Measurements from ENCODE around the gene ERBB2.

The ERBB2 gene

DNA sequence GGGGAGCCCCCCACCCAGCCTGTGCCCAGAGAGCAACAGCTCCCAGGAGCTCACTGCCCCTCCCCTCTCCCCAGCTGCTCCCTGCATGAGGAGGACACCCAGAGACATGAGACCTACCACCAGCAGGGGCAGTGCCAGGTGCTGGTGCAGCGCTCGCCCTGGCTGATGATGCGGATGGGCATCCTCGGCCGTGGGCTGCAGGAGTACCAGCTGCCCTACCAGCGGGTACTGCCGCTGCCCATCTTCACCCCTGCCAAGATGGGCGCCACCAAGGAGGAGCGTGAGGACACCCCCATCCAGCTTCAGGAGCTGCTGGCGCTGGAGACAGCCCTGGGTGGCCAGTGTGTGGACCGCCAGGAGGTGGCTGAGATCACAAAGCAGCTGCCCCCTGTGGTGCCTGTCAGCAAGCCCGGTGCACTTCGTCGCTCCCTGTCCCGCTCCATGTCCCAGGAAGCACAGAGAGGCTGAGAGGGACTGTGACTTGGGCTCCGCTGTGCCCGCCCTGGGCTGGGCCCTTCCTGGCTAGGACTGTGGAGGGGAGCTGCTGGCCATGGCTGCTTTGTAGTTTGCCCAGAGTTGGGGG is 34.1 kb upstream of the ERBB2 start:
- in situ Hi-C loops (cut with MboI; ENCODE audit: low sequenced_read_pairs), result no loop called here

- in situ Hi-C loops (cut with MboI; ENCODE audit: low sequenced_read_pairs), result no loop called here
Observed at GRCh38 chr17:39666231-39666600, 33.6 kb upstream of the ERBB2 start.

GRCh38 chr17:39666601-39667261 is 33.1 kb upstream of the ERBB2 start:
- in situ Hi-C loops (cut with MboI; ENCODE audit: low sequenced_read_pairs), result no loop called here

DNA sequence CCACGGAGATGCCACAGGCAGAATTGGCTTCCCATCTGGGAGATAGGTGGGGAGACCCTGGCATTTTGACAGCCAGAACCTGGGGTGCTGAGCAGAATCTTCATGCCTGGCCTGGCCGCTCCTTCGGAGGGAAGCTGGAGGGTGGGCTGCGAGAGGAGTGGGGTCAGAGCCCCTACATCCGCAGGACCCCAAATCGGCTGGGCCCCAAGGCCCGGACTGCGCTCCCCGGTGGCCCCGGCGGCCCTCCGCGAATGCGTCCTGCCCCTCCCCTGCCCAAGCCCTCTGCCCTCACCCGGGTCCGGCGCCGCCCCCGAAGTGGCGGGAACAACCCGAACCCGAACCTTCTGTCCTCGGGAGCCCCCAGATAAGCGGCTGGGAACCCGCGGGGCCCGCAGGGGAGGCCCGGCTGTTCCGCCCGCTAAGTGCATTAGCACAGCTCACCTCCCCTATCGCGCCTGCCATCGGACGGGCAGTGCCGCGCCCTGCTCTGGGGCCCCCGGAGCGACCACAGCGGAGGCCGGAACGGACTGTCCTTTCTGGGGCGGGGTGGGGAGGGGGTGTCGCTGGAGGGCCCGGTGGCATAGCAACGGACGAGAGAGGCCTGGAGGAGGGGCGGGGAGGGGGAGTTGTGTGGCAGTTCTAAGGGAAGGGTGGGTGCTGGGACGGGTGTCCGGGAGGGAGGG is 32.5 kb upstream of the ERBB2 start:
- in situ Hi-C loops (cut with MboI; ENCODE audit: low sequenced_read_pairs), result no loop called here

DNA sequence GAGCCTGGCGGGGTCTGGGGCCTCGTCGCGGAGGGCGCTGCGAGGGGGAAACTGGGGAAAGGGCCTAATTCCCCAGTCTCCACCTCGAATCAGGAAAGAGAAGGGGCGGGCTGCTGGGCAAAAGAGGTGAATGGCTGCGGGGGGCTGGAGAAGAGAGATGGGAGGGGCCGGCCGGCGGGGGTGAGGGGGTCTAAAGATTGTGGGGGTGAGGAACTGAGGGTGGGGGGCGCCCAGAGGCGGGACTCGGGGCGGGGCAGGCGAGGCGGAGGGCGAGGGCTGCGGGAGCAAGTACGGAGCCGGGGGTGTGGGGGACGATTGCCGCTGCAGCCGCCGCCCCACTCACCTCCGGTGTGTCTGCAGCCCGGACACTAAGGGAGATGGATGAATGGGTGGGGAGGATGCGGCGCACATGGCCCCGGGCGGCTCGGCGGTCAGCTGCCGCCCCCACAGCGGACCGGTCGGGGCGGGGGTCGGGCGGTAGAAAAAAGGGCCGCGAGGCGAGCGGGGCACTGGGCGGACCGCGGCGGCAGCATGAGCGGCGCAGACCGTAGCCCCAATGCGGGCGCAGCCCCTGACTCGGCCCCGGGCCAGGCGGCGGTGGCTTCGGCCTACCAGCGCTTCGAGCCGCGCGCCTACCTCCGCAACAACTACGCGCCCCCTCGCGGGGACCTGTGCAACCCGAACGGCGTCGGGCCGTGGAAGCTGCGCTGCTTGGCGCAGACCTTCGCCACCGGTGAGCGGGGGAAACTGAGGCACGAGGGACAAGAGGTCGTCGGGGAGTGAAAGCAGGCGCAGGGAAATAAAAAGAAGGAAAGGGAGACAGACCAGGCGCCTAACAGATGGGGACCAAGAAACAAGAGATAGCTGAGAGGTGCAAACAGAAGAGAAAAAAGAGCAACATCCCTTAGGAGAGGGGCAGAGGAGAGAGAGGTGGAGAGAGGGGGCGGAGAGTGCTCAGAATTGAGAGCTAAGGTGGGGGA is 31.6 kb upstream of the ERBB2 start, which contains the start of gene PNMT:
PNMT (plus strand) TSS at position 509 of the 980 bp plus-strand sequence; CDS start at position 532, 23 bp downstream.
- in situ Hi-C loops (cut with MboI; ENCODE audit: low sequenced_read_pairs), result no loop called here

DNA sequence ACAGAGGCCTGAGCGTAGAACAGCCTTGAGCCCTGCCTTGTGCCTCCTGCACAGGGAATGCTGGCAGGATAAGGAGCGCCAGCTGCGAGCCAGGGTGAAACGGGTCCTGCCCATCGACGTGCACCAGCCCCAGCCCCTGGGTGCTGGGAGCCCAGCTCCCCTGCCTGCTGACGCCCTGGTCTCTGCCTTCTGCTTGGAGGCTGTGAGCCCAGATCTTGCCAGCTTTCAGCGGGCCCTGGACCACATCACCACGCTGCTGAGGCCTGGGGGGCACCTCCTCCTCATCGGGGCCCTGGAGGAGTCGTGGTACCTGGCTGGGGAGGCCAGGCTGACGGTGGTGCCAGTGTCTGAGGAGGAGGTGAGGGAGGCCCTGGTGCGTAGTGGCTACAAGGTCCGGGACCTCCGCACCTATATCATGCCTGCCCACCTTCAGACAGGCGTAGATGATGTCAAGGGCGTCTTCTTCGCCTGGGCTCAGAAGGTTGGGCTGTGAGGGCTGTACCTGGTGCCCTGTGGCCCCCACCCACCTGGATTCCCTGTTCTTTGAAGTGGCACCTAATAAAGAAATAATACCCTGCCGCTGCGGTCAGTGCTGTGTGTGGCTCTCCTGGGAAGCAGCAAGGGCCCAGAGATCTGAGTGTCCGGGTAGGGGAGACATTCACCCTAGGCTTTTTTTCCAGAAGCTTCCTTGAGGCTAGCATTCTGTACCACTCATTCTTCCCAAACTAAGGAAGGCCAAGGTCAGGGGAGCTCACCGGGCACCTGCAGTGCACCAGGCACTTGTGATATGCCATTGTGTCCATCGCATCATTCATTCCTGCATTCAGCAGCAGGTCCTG is 29.7 kb upstream of the ERBB2 start:
- in situ Hi-C loops (cut with MboI; ENCODE audit: low sequenced_read_pairs), result no loop called here

DNA sequence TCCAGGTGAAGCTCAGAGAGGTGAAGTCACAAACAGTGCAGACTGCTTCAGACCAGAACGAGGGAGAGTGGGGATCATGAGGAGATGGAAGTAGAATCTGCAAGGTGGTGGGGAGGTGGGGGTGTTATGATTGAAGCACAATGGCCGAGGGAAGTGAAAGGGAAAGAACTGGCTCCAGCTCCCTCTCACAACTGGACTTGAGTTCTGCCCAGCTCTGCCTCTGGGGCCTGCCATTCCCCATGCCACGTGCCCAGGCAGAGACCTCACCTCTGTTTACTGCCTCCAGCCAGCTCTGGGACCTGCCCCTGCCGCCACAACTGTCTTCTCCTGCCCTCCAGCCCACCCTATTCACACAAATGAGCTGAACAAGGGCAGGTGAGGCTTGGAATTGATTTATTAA is 29.1 kb upstream of the ERBB2 start:
- in situ Hi-C loops (cut with MboI; ENCODE audit: low sequenced_read_pairs), result no loop called here

DNA sequence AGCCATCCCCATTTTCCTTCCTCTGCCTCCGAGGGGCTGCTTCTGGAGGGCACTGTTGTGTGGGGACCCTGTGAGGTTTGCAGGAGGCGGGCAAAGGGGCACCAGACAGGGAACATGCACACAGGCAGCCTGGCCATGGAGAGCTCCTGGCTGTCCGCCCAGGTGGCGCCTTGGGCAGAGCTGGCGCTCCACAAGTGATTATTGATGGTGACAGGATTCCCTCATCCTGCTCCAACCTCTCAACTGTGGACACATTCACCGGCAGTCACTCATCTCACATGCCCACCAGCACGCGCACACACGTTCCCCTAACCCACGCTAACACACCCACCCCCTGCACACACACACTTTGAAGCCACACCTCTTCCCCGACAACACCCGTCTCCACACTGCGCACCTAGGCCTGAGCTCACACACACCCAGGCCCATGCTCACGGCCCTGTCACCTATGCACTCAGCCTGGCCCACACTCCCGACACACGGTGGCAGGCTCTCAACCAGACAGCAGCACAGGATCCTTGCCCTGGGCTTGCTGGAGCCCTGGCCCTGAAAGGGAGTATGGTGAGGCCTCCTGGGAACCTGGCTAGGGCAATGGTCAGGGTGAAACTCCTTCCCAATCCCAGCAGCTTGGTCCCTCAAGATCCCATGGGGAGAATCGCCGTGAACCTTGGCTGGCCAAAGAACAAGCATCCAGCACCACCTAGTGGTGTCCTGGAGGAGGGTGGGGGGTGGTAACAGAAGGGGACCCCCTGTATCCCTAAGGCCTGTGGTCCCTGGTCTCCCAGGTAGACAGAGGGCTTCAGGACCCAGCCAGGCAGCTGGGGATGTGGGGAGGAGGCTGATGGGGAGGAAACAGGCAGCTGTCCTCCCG is 28.0 kb upstream of the ERBB2 start:
- in situ Hi-C loops (cut with MboI; ENCODE audit: low sequenced_read_pairs), result no loop called here

- in situ Hi-C loops (cut with MboI; ENCODE audit: low sequenced_read_pairs), result no loop called here
Observed at GRCh38 chr17:39672522-39673334, 27.1 kb upstream of the ERBB2 start.

DNA sequence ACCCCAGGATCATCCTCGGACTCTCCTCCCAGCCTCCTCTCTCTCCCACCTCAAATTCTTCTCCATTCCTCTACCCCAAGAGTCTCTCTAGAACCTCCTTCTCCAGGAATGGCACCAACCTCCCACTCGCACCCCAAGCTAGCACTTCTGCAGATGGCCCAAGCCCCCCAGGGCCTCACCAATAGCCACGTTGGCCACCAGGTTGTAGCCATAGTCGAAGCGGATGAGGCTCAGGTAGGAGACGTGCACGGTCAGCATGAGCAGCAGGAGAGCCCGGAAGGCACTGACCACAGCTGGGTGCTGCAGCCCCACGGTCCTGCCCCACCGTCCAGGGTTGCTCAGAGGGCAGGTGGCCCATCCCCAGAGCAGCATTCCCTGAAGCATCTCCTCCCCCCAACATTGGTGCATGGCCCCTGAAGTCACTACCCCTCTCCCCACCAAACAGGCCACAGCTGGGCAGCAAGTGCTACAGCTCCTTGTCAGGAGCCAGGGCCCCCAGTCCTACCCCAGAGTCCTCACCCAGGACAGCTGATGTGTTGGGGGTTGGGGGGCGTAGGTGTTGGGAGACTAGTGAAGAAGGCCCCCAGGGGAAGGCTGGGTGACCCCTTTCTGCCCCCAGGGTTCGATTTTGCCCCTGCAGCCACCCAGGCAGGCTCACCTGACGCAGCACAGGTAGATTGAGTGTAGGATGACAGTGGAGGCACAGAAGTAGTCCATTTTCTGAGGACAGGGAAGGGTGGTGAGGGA is 26.4 kb upstream of the ERBB2 start:
- in situ Hi-C loops (cut with MboI; ENCODE audit: low sequenced_read_pairs), result no loop called here

DNA sequence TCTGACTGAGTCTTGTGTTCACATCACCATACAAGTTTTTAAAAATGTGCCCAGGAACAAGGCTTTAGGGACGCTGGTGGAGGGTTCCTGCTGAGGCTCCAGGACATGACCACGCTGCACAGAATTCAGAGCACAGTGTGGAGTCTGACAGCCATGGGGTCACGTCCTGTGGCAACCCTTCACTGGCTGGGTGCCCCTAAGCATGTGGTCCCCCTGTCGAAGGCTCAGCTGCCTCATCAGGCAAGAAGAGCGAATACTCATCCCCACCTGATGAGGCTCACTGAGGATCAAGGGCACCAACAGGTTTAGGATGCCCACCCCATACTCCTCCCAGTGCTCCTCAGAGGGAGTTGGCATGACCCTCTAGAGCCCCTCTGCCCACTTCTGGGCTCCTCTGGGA is 25.7 kb upstream of the ERBB2 start:
- in situ Hi-C loops (cut with MboI; ENCODE audit: low sequenced_read_pairs), result no loop called here

DNA sequence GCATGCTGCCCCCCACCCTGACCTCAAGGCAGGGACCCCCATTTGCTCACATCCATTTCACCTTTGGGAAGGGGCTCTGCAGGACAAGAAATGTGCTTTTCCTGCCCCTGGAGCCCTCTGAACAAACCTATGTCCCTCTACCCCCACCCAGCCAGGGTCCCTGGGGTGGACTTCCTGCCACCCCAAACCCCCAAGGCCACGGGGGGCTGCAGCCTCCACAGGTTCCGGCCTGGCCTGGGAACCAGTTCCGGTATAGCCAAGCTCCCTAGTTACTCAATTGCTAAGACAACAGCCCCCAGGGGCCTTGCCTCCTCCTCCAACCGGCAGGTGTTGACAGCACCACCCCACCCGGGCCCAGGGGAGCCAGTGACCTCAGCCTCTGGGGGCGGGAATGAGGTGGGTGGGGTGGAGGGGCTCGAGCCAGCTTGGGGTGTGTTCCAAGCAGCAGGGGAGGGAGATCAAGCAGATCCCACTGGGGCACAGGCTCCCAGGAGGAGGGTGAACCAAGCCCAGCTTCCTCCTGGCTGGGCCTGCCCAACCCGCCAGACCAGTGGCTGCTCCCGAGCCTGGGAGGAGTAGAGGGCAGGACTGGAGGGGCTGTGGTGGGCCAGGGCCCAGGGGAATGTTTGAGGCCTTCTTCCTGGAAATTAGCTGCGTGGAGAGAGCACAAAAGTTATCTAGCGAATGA is 25.0 kb upstream of the ERBB2 start:
- in situ Hi-C loops (cut with MboI; ENCODE audit: low sequenced_read_pairs), result no loop called here

- in situ Hi-C loops (cut with MboI; ENCODE audit: low sequenced_read_pairs), result no loop called here
Observed at GRCh38 chr17:39675390-39676082, 24.3 kb upstream of the ERBB2 start.

DNA sequence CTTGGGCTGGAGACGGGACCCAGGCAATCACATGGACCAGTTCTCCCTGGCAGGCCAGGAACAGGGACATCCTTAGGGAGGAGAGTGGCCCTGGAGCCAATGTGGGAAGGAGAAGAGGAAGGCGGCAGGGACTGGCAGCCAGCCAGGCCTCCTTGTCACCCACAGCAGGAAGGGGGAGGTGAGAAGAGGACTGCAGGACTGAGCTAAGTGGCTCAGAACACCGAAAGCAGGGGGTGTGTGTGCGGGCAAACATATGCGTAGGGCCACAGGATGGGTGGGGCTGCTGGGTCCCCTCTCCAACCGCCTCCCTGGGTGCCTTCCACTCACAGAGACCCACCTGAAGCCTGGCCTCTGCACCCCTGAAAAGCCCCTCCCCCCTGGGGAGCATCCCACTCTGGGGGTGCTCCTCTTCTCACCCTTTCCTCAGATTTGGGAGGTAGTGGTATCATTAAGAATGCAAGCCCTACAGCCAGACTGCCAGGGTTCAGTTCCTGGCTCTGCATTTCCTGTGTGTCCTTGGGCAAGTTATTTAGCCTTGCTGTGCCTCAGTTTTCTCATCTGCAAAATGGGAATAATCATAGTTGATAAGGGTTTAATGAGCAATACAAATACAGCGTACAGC is 23.6 kb upstream of the ERBB2 start:
- in situ Hi-C loops (cut with MboI; ENCODE audit: low sequenced_read_pairs), result no loop called here

DNA sequence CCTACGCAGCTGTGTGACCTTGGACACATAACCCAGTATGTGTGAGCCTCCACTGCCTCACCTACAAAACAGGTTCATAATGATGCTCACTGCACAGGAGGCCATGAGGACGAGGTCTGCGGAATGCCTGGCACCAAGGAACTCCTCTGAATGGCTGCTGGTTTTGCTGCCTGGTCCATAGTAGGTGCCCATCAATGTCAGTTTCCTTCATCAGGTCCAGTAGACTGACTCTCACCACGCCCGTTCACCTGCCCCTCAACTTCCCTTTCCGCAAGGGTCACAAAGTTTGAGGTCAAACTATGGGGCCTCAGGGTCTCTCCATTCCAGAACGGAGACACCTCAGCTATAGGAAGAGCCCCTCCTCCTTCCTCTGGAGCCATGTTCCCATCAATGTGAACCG is 22.8 kb upstream of the ERBB2 start:
- in situ Hi-C loops (cut with MboI; ENCODE audit: low sequenced_read_pairs), result no loop called here
